Measurements from ENCODE around the gene ST14.

DNA sequence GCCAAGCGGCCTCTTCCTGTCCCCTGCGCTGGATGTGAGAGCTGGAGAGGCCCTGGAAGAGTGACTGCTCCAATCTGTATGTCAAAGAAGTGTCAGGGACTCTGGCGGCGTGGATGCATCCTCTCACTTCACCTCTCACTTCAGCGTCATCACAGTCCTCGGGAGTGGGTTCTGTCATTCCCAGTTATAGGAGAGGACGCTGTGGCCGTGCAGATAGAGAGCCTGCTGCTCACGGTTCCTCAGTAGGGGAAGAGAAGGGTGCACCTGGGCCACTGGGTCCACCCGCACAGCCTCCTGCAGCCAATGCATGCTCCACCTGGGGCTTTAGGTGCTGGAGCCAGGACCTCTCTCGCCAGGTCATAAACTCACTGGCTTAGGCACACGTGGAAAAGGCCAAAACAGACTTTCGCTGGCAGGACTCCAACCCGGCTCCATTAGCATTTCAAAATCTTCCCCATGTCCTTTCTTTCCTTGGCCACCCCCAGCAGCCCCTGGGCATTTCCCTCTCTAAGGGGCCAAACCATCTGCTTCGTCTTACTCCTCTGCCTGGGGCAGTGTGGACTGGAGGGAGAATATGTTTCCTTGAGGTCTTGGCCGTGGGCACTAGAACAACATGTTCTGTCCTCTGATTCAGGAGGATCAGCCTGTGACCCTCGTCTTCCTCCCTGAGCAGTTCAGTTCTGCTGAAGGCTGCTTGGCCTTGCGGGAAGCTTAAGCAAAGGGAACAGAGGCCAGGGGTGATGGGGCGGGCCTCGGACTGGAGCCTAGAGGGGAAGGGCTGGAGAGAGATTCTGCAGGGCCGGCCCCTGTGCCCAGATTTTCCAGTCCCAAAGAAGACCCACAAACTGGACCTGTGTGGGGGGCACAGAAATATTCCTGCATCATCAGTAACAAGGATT is 57.8 kb downstream of the ST14 start:
- TF ChIP-seq ZNF274 (IDR thresholded peaks at IDR 0.05; ENCODE audit: low read depth, low read length) = no peak
- TF ChIP-seq YY1 (IDR thresholded peaks at IDR 0.05; ENCODE audit: insufficient read depth, insufficient read length) = no peak
- no peak for TF ChIP-seq SUZ12 (IDR thresholded peaks at IDR 0.05; ENCODE audit: extremely low read depth, insufficient read depth, insufficient read length)

All from NT2/D1 (cell line).